HepG2 (cell line): Measurements from ENCODE around the gene DENND4B. TPM values are rescaled to one million over a fixed set of nuclear protein-coding genes. Genes with fewer than 3 reads are reported as not detected.

Experiments
- ATAC-seq: fragments of 200-7000 bp; cut with Tn5 transposase; 3 replicates; pipeline ENCODE4 v1.9.1; 2020; ENCODE audit warnings: mild to moderate bottlenecking, moderate library complexity
- BruUV-seq: library from RNA; stranded (reverse); fragments of 400-500 nt; replicated peaks from 2 replicates; lab custom pipeline; 2021; lab: Mats Ljungman, UMichigan
- CTCF ChIA-PET: fragments of 300-600 bp; formaldehyde crosslinking; extraction: SDS; loops from one replicate; lab custom pipeline; 2021; ENCODE audit warnings: low total read pairs, inconsistent platforms, low intra/inter-chr PET ratio; lab: Yijun Ruan, JAX
- POLR2A ChIA-PET: fragments of 350-600 bp; sonication (Branson Sonifier 250); formaldehyde crosslinking; loops from one replicate; lab custom pipeline; 2020; ENCODE audit warnings: antibody characterized with exemption, inconsistent platforms; lab: Yijun Ruan, JAX
- DNase-seq: peaks from one replicate; pipeline ENCODE4 v3.0.0-alpha.2; 2015; ENCODE audit warnings: low spot score
- FAIRE-seq: peaks from 3 replicates; lab custom pipeline; 2011; peaks lifted over from hg19 to GRCh38; lab: Jason Lieb, UNC
- H2AFZ ChIP-seq: one replicate; pipeline ENCODE4 v1.6.1; 2011; ENCODE audit warnings: low read length, inconsistent platforms
- H3K27ac ChIP-seq: fragments of 300-600 bp; 3 replicates; pipeline ENCODE4 v1.8.0; 2011; ENCODE audit warnings: mixed run types, mild to moderate bottlenecking, mixed read lengths, low read length, inconsistent platforms; ENCODE audit not compliant: insufficient read depth; ENCODE audit errors: extremely low read length
- H3K27me3 ChIP-seq, 2 experiments: fragments of 200-600 bp in 1 of 2; 2 replicates in 1 of 2; 3 replicates in 1 of 2; pipeline versions ENCODE4 v1.6.0 to v1.8.0; 2011; ENCODE audit warnings: low read length in 2 of 2, mild to moderate bottlenecking in 2 of 2, moderate library complexity in 2 of 2, inconsistent platforms in 1 of 2; ENCODE audit not compliant: insufficient read depth in 2 of 2, control insufficient read depth in 1 of 2
- H3K36me3 ChIP-seq, 2 experiments: fragments of 200-600 bp in 1 of 2; replicated peaks in 1 of 2; 2 replicates in 1 of 2; 3 replicates in 1 of 2; pipeline versions ENCODE4 v1.5.1 to v1.8.0; 2011; ENCODE audit warnings: low read length in 2 of 2, inconsistent platforms in 1 of 2; ENCODE audit not compliant: insufficient read depth in 2 of 2, control insufficient read depth in 1 of 2
- H3K4me1 ChIP-seq: 2 replicates; pipeline ENCODE4 v1.5.1; 2012; ENCODE audit warnings: low read length, inconsistent platforms; ENCODE audit not compliant: insufficient read depth
- H3K4me2 ChIP-seq: 2 replicates; pipeline ENCODE4 v1.6.0; 2011; ENCODE audit warnings: low read depth, low read length, inconsistent platforms
- H3K4me3 ChIP-seq, 3 experiments: fragments of 200-600 bp in 1 of 3; sonication (generic), shearing (Covaris generic) in 1 of 3; replicated peaks in 1 of 3; 2 replicates each; pipeline ENCODE4 v1.5.1; 2011 to 2016; ENCODE audit warnings: low read length in 3 of 3, inconsistent platforms in 2 of 3, low read depth in 2 of 3, mild to moderate bottlenecking in 2 of 3, control low read depth in 1 of 3, mixed read lengths in 1 of 3; ENCODE audit not compliant: insufficient read depth in 1 of 3
- H3K79me2 ChIP-seq: one replicate; pipeline ENCODE4 v1.6.1; 2011; ENCODE audit warnings: low read length, inconsistent platforms; ENCODE audit not compliant: insufficient read depth
- H3K9ac ChIP-seq: 2 replicates; pipeline ENCODE4 v1.6.0; 2011; ENCODE audit warnings: mild to moderate bottlenecking, low read depth, low read length, inconsistent platforms; ENCODE audit not compliant: insufficient read depth
- H3K9me3 ChIP-seq: 2 replicates; pipeline ENCODE4 v1.5.1; 2012; ENCODE audit warnings: mild to moderate bottlenecking, low read length
- H4K20me1 ChIP-seq: 2 replicates; pipeline ENCODE4 v1.6.0; 2011; ENCODE audit warnings: inconsistent platforms, mild to moderate bottlenecking, low read length, moderate library complexity; ENCODE audit not compliant: insufficient read depth
- CBX2 ChIP-seq, 2 experiments: fragments of 200-600 bp in 1 of 2; sonication (generic); formaldehyde crosslinking in 1 of 2; IDR thresholded peaks; 2 replicates each; pipeline versions ENCODE4 v1.7.0 to v1.8.1; 2018 to 2022; ENCODE audit warnings: low read depth in 2 of 2, low read length in 1 of 2, mild to moderate bottlenecking in 1 of 2, missing genetic modification reagents in 1 of 2
- CBX5 ChIP-seq: sonication (generic); formaldehyde crosslinking; IDR thresholded peaks from 2 replicates; pipeline ENCODE4 v1.4.0; 2020; ENCODE audit warnings: missing genetic modification reagents, borderline replicate concordance
- CHD2 ChIP-seq: IDR thresholded peaks from 2 replicates; pipeline ENCODE4 v1.6.1; 2011; ENCODE audit warnings: low read depth, low read length, improper control_type of control experiment
- HDAC2 ChIP-seq: sonication (generic); formaldehyde crosslinking; IDR thresholded peaks from 2 replicates; pipeline ENCODE4 v1.4.0; 2020; ENCODE audit warnings: missing genetic modification reagents
- HMG20B ChIP-seq: conservative IDR thresholded peaks from 2 replicates; pipeline ENCODE4 v1.6.1; 2016; ENCODE audit warnings: missing genetic modification reagents, missing compliant biosample characterization
- KDM2A ChIP-seq: sonication (generic); formaldehyde crosslinking; IDR thresholded peaks from 2 replicates; pipeline ENCODE4 v1.4.0; 2020; ENCODE audit warnings: low read depth, missing genetic modification reagents, borderline replicate concordance
- NCOA1 ChIP-seq: sonication (generic); formaldehyde crosslinking; IDR thresholded peaks from 2 replicates; pipeline ENCODE4 v1.9.0; 2021; ENCODE audit warnings: missing genetic modification reagents
- PHF20 ChIP-seq: sonication (generic); formaldehyde crosslinking; IDR thresholded peaks from 2 replicates; pipeline ENCODE4 v1.5.0; 2020; ENCODE audit warnings: mild to moderate bottlenecking, missing genetic modification reagents
- RFX3 ChIP-seq: IDR thresholded peaks from 2 replicates; pipeline ENCODE4 v1.6.1; 2016; ENCODE audit warnings: missing biosample characterization, missing genetic modification reagents
- SIX4 ChIP-seq: sonication (generic); formaldehyde crosslinking; IDR thresholded peaks from 2 replicates; pipeline ENCODE4 v1.4.0; 2020; ENCODE audit warnings: missing genetic modification reagents
- SNAI1 ChIP-seq: sonication (generic); formaldehyde crosslinking; IDR thresholded peaks from 2 replicates; pipeline ENCODE4 v1.5.0; 2020; ENCODE audit warnings: mild to moderate bottlenecking, missing genetic modification reagents, borderline replicate concordance
- SP1 ChIP-seq, 2 experiments: fragments of 450-650 bp in 1 of 2; sonication (generic) in 1 of 2; formaldehyde crosslinking in 1 of 2; IDR thresholded peaks; 2 replicates each; pipeline versions ENCODE4 v1.4.0 to v1.6.1; 2016 to 2020; ENCODE audit warnings: missing genetic modification reagents in 1 of 2
- ZBTB21 ChIP-seq: sonication (generic); formaldehyde crosslinking; IDR thresholded peaks from 2 replicates; pipeline ENCODE4 v1.4.0; 2020; ENCODE audit warnings: missing genetic modification reagents
- ZNF543 ChIP-seq: sonication (generic); formaldehyde crosslinking; IDR thresholded peaks from 2 replicates; pipeline ENCODE4 v1.4.0; 2020; ENCODE audit warnings: mild to moderate bottlenecking, missing genetic modification reagents
- ZNF564 ChIP-seq: sonication (generic); formaldehyde crosslinking; IDR thresholded peaks from 2 replicates; pipeline ENCODE4 v1.8.1; 2023; ENCODE audit warnings: mild to moderate bottlenecking, missing genetic modification reagents
- ZZZ3 ChIP-seq: sonication (generic); formaldehyde crosslinking; IDR thresholded peaks from 2 replicates; pipeline ENCODE4 v1.4.0; 2020; ENCODE audit warnings: missing genetic modification reagents, mild to moderate bottlenecking, borderline replicate concordance
- WGBS: methylation state at CpG from one replicate; pipeline ENCODE4 v1.1.6; 2017; ENCODE audit warnings: low lambda C conversion rate; 5-methylcytosine and 5-hydroxymethylcytosine counted together
- in situ Hi-C: cut with HindIII; loops from 2 replicates; pipeline ENCODE4 v1.10.0; 2017; ENCODE audit warnings: low pct_unique_long_range_greater_than_20kb; ENCODE audit not compliant: extremely low pct_ligation_motif_present
- intact Hi-C: fragments of 100-400 bp; cut with micrococcal nuclease; formaldehyde crosslinking; loops from one replicate; pipeline ENCODE4 v1.10.0; 2022; ENCODE audit not compliant: unreplicated experiment
- polyA plus RNA-seq, 8 experiments: library from polyadenylated mRNA; depleted of rRNA in 3 of 8; stranded (reverse) in 7 of 8; unstranded in 1 of 8; fragments of >200 nt; fragmentation: Illumina TruSeq in 4 of 8; extraction: Trizol in 4 of 8; gene quantifications; 2 replicates each; pipeline versions ENCODE4 v1.2.1 to v1.2.3, GENCODE V29; 2011 to 2016; ENCODE audit warnings: low read depth in 4 of 8, missing spikeins in 1 of 8, mixed read lengths in 1 of 8; ENCODE audit not compliant: insufficient read depth in 1 of 8
- total RNA-seq, 5 experiments: library from RNA; depleted of rRNA; stranded (reverse); fragments of >200 nt; fragmentation: Illumina TruSeq; extraction: Trizol; gene quantifications; 2 replicates each; pipeline ENCODE4 v1.2.3, GENCODE V29; 2016; ENCODE audit warnings: low read depth in 1 of 5
- TF ChIP-seq, protein P1 (sequence below): sonication (generic); formaldehyde crosslinking; conservative IDR thresholded peaks from 2 replicates; pipeline ENCODE4 v1.8.0; 2022; ENCODE audit warnings: low read depth, missing genetic modification reagents
- TF ChIP-seq, protein P2 (sequence below): sonication (generic); formaldehyde crosslinking; IDR thresholded peaks from 2 replicates; pipeline ENCODE4 v1.8.0; 2023; ENCODE audit warnings: mild to moderate bottlenecking, missing genetic modification reagents
- TF ChIP-seq, protein P3 (sequence below): sonication (generic); formaldehyde crosslinking; IDR thresholded peaks from 2 replicates; pipeline ENCODE4 v1.4.0; 2020; ENCODE audit warnings: missing genetic modification reagents, mild to moderate bottlenecking, borderline replicate concordance

Gene DENND4B
- total and polyA plus RNA-seq, 2 of the 13 experiments (the other 11 are each of a cell fraction or from before 2014, with no cell fraction given): 15.1 to 20.3 TPM

DNA sequence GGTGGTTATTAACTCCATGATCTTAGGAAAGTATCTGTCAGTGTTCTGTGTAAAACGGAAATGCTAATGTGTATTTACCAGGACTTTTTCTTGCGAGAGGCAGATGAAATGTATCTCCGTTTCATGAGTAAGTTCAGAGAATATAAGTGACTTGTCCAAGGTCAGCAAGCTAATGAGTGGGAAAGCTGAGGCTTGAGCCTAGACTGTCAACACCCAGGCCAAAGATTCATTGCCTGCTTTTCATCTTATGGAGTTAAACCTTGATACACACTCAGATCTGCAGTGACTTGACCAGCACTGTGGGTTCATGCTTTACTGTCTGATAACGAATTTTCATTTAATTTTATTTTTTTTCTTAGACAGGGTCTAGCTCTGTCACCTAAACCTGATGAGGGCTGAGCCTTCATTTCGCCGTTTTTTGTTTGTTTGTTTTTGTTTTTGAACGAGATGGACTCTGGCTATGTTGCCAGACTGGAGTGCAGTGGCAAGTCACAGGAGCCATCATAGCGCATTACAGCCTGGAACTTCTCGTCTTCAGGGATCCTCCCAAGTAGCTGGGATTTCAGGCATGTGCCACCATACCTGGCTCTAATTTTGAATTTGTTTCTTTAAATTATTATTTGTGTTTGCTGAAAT, 31.9 kb upstream of the DENND4B start:
- Histone ChIP-seq H3K9me3 (no peaks in the 10 kb centered on the region), H3K27ac (peak overlapping the region; percentile 88), H3K4me3 (peak overlapping the region; percentile 72 to 79 (median 77)), H3K4me1 (peaks cover 25% of the 10 kb centered on the region), H3K36me3 (peaks cover 1 to 19% of the 10 kb centered on the region in 2 experiments), H3K4me2 (peak overlapping the region; percentile 97), H2AFZ (peak overlapping the region; percentile 57), H4K20me1 (no peaks in the 10 kb centered on the region), H3K9ac (peak overlapping the region; percentile 88), H3K79me2 (peaks cover 16% of the 10 kb centered on the region), H3K27me3 (no peaks in the 10 kb centered on the region)
- BruUV-seq: no TSS peak
- WGBS: 2% methylated on average over 9 of the region's 9 CpGs
- DNase-seq (no peak), ATAC-seq (peak; percentile 12), FAIRE-seq (peak; percentile 15)
- CTCF ChIA-PET: no interaction called here
- intact Hi-C loops (loop anchor here (1.0 kb wide), 1 partner anchor 8 kb away; the partner anchor contains the start of gene RAB13), in situ Hi-C loops (no loop called here)
- POLR2A ChIA-PET: interaction anchor here (1.0 to 4.4 kb wide), 15 partner anchors 9 to 363 kb away, joined by 3 to 209 read pairs (median 8); partner anchors contain the start of genes CHTOP, CREB3L4, CRTC2 and DENND4B
- no peak for TF ChIP-seq SP1 (IDR thresholded peaks at IDR 0.05)
- TF ChIP-seq SP1 (CRISPR knock-in tag; IDR thresholded peaks at IDR 0.05): no peak
- no peak for TF ChIP-seq ZZZ3
- TF ChIP-seq, protein P1, sequence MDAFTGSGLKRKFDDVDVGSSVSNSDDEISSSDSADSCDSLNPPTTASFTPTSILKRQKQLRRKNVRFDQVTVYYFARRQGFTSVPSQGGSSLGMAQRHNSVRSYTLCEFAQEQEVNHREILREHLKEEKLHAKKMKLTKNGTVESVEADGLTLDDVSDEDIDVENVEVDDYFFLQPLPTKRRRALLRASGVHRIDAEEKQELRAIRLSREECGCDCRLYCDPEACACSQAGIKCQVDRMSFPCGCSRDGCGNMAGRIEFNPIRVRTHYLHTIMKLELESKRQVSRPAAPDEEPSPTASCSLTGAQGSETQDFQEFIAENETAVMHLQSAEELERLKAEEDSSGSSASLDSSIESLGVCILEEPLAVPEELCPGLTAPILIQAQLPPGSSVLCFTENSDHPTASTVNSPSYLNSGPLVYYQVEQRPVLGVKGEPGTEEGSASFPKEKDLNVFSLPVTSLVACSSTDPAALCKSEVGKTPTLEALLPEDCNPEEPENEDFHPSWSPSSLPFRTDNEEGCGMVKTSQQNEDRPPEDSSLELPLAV (CRISPR knock-in tag): no peak
- no peak for TF ChIP-seq SIX4 (CRISPR knock-in tag)
- no peak for TF ChIP-seq ZBTB21 (CRISPR knock-in tag)
- TF ChIP-seq, protein P2, sequence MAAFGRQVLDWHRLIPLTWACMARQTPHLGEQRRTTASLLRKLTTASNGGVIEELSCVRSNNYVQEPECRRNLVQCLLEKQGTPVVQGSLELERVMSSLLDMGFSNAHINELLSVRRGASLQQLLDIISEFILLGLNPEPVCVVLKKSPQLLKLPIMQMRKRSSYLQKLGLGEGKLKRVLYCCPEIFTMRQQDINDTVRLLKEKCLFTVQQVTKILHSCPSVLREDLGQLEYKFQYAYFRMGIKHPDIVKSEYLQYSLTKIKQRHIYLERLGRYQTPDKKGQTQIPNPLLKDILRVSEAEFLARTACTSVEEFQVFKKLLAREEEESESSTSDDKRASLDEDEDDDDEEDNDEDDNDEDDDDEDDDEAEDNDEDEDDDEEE (CRISPR knock-in tag): no peak
- no peak for TF ChIP-seq KDM2A (CRISPR knock-in tag)
- TF ChIP-seq SNAI1 (CRISPR knock-in tag): no peak
- no peak for TF ChIP-seq ZNF543
- TF ChIP-seq, protein P3, sequence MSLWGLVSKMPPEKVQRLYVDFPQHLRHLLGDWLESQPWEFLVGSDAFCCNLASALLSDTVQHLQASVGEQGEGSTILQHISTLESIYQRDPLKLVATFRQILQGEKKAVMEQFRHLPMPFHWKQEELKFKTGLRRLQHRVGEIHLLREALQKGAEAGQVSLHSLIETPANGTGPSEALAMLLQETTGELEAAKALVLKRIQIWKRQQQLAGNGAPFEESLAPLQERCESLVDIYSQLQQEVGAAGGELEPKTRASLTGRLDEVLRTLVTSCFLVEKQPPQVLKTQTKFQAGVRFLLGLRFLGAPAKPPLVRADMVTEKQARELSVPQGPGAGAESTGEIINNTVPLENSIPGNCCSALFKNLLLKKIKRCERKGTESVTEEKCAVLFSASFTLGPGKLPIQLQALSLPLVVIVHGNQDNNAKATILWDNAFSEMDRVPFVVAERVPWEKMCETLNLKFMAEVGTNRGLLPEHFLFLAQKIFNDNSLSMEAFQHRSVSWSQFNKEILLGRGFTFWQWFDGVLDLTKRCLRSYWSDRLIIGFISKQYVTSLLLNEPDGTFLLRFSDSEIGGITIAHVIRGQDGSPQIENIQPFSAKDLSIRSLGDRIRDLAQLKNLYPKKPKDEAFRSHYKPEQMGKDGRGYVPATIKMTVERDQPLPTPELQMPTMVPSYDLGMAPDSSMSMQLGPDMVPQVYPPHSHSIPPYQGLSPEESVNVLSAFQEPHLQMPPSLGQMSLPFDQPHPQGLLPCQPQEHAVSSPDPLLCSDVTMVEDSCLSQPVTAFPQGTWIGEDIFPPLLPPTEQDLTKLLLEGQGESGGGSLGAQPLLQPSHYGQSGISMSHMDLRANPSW (CRISPR knock-in tag): no peak
- TF ChIP-seq CHD2: no peak
- no peak for TF ChIP-seq CBX5 (CRISPR knock-in tag)
- TF ChIP-seq HDAC2 (CRISPR knock-in tag): no peak
- no peak for TF ChIP-seq ZNF564 (CRISPR knock-in tag)
- TF ChIP-seq HMG20B (CRISPR knock-in tag): no peak
- no peak for TF ChIP-seq PHF20 (CRISPR knock-in tag)
- no peak for TF ChIP-seq CBX2 (IDR thresholded peaks at IDR 0.05; ENCODE audit: low read depth, low read length)
- no peak for TF ChIP-seq CBX2 (CRISPR knock-in tag; IDR thresholded peaks at IDR 0.05; ENCODE audit: low read depth)
- no peak for TF ChIP-seq RFX3 (CRISPR knock-in tag)
- TF ChIP-seq NCOA1 (CRISPR knock-in tag): no peak
